ENCODE measurements around the gene NAPSA.

DNA sequence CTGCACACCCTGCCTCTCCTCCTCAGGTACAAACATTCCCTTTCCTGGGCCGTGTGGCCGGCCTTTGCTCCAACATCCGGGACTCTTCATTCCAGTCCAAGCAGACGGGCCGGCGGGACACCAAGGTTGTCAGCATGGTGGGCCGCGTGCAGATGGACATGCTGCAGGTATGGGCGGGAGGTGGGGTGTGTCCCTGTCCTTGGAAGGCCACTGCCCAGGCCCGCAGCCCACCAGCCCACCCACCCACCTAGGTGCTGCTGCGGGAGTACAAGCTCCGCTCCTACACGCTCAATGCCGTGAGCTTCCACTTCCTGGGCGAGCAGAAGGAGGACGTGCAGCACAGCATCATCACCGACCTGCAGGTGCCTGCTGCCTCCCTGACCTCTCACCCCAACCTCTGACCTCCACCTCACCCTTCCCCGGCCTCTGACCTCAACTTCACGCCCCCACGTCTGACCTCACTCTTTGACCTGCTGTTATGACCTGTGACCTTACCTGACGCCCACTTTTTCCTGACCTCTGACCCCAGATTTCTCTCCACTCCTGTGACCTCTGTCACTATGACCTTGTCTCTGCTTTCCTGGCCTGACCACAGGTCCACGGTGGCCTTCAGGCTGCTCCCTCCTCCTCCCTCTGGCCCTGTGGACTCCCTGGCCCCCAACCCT, 40.8 kb upstream of the NAPSA start:
- TF ChIP-seq EZH2 (IDR thresholded peaks at IDR 0.05; ENCODE audit: insufficient read depth, low read length) = no peak
- TF ChIP-seq, protein P1, sequence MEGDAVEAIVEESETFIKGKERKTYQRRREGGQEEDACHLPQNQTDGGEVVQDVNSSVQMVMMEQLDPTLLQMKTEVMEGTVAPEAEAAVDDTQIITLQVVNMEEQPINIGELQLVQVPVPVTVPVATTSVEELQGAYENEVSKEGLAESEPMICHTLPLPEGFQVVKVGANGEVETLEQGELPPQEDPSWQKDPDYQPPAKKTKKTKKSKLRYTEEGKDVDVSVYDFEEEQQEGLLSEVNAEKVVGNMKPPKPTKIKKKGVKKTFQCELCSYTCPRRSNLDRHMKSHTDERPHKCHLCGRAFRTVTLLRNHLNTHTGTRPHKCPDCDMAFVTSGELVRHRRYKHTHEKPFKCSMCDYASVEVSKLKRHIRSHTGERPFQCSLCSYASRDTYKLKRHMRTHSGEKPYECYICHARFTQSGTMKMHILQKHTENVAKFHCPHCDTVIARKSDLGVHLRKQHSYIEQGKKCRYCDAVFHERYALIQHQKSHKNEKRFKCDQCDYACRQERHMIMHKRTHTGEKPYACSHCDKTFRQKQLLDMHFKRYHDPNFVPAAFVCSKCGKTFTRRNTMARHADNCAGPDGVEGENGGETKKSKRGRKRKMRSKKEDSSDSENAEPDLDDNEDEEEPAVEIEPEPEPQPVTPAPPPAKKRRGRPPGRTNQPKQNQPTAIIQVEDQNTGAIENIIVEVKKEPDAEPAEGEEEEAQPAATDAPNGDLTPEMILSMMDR (IDR thresholded peaks at IDR 0.05; ENCODE audit: insufficient read depth, low read depth, low read length) = no peak

Measured in astrocyte (in vitro differentiated cells and primary cell).